Measurements from ENCODE around the gene TPRN. TPM values are rescaled to one million over a fixed set of nuclear protein-coding genes. Genes with fewer than 3 reads are reported as not detected.

Gene TPRN
- total RNA-seq, 4 donors from 2014 or later, result 6.5 to 13.5 (median 9.9) TPM

DNA sequence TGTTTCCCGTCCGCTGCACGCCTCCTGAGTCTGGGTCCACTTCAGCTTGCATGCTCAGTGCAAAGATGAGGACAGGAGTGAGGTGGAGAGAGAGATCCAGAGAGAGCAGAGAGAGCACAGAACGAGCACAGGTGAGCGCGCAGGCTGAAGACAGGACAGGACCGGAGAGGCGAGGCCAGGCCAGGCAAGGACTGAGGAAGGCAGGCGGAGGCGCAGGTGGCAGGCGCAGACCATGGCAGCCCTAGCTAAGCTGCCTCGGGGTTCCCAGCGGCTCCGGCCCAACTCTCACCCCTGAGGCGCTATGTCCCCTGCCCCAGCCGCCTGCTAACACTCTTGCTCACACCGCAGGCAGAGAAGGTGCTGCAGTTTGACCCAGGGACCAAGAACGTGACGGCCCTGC lies 51.9 kb downstream of the TPRN start:
- intact Hi-C loops (cut with DNase I), result no loop called here
- Histone ChIP-seq H3K4me1 (no peaks in the 10 kb centered on the region), H3K27me3 (no peaks in the 10 kb centered on the region), H3K4me3 (replicated peaks in 1 of 3) (no peak overlapping the region), H3K9me3 (no peaks in the 10 kb centered on the region), H3K27ac (no peak overlapping the region), H3K36me3 (no peaks in the 10 kb centered on the region)
- 47 to 57% methylated on average over 11 to 19 of the region's 19 CpGs for WGBS, 2 donors
- DNase-seq, result no peak
- TF ChIP-seq POLR2A (IDR thresholded peaks at IDR 0.05), result no peak

DNA sequence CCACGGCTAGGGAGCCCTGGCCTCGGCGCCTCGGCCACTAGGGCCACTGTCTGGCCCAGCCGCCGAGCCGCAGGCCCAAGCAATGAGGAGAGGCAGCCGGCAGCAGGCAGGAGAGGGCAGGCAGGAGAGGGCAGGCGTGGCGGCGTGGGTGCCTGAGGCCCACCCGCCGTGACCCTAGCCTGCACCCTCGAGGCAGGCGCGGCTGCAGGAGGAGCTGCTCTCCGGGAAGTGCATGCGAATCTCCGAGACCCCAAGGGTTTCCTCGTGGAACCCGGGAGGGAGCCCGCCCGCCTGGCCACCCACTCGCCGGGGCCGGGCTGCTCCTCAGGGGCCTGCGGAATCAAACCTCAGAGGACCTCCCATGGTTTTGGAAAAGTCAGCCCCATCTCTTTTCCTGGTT lies 52.3 kb downstream of the TPRN start:
- no peaks in the 10 kb centered on the region for H3K4me1 ChIP-seq
- no peaks in the 10 kb centered on the region for H3K36me3 ChIP-seq
- H3K27me3 ChIP-seq, result no peaks in the 10 kb centered on the region
- TF ChIP-seq, protein P1, sequence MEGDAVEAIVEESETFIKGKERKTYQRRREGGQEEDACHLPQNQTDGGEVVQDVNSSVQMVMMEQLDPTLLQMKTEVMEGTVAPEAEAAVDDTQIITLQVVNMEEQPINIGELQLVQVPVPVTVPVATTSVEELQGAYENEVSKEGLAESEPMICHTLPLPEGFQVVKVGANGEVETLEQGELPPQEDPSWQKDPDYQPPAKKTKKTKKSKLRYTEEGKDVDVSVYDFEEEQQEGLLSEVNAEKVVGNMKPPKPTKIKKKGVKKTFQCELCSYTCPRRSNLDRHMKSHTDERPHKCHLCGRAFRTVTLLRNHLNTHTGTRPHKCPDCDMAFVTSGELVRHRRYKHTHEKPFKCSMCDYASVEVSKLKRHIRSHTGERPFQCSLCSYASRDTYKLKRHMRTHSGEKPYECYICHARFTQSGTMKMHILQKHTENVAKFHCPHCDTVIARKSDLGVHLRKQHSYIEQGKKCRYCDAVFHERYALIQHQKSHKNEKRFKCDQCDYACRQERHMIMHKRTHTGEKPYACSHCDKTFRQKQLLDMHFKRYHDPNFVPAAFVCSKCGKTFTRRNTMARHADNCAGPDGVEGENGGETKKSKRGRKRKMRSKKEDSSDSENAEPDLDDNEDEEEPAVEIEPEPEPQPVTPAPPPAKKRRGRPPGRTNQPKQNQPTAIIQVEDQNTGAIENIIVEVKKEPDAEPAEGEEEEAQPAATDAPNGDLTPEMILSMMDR (IDR thresholded peaks at IDR 0.05), result no peak
- no peak overlapping the region for H3K4me3 ChIP-seq (replicated peaks in 1 of 3)
- H3K27ac ChIP-seq, result no peak overlapping the region
- 41 to 65% methylated on average over 11 to 23 of the region's 27 CpGs for WGBS, 2 donors
- DNase-seq, result no peak
- no peaks in the 10 kb centered on the region for H3K9me3 ChIP-seq
- intact Hi-C loops (cut with DNase I), result no loop called here

DNA sequence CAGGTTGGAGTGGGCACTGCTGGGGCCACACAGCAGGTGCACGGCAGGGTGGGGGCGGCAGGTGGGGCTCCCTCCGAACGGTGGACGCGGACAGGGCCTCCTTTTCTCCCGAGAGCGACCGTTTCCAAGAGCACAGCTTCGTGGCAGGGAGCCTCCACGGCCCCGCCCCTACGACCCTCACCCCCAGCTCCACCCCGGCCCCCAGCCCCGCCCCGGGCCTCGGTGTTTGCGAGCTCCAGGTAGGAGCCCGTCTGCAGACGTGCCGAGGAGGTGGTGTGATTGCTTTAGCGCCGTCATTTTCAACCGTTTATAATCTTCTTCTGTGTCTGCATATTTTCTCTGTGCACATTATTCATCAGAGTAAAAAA lies 52.8 kb downstream of the TPRN start:
- Histone ChIP-seq H3K4me1 (no peaks in the 10 kb centered on the region), H3K27ac (no peak overlapping the region), H3K27me3 (no peaks in the 10 kb centered on the region), H3K4me3 (replicated peaks in 1 of 3) (no peak overlapping the region), H3K9me3 (no peaks in the 10 kb centered on the region), H3K36me3 (no peaks in the 10 kb centered on the region)
- DNase-seq, result no peak
- no peak for TF ChIP-seq POLR2A (IDR thresholded peaks at IDR 0.05)
- TF ChIP-seq, protein P1 (IDR thresholded peaks at IDR 0.05), result no peak
- intact Hi-C loops (cut with DNase I), result no loop called here
- 29 to 36% methylated on average over 20 to 21 of the region's 24 CpGs for WGBS, 2 donors

DNA sequence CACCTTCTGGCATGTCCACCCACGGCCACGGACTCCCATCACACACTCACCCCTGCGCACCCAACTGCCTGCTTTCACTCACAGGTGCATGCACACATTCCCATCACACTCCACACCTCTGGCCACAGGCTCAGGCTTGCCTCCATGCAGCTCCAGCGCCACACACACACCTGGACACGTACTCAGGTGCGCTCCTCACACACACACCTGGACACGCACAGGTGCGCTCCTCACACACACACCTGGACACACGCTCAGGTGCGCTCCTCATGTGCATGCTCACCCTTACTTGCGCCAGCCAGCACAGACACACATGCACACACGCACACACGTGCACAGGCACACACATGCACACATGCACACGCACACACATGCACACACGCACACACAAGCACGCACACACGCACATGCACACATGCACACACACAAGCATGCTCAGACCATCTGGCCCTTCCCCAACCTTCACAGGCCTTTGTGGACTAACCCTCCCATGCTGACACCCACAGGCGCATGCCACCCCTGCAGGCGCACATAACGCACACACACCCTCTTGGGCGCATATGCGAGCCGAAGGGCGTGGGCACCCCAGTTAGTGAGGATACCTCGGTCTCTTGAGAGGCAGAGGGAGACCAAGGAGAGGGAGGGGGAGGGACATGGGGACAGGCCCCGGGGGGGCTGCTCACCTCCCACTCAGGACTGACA lies 53.3 kb downstream of the TPRN start:
- no peaks in the 10 kb centered on the region for H3K27me3 ChIP-seq
- H3K27ac ChIP-seq, result no peak overlapping the region
- 88 to 92% methylated on average over 19 to 20 of the region's 26 CpGs for WGBS, 2 donors
- no peaks in the 10 kb centered on the region for H3K4me1 ChIP-seq
- H3K9me3 ChIP-seq, result no peaks in the 10 kb centered on the region
- TF ChIP-seq, protein P1 (IDR thresholded peaks at IDR 0.05), result no peak
- TF ChIP-seq POLR2A (IDR thresholded peaks at IDR 0.05), result no peak
- DNase-seq, result no peak
- intact Hi-C loops (cut with DNase I), result no loop called here
- no peak overlapping the region for H3K4me3 ChIP-seq (replicated peaks in 1 of 3)
- H3K36me3 ChIP-seq, result no peaks in the 10 kb centered on the region

DNA sequence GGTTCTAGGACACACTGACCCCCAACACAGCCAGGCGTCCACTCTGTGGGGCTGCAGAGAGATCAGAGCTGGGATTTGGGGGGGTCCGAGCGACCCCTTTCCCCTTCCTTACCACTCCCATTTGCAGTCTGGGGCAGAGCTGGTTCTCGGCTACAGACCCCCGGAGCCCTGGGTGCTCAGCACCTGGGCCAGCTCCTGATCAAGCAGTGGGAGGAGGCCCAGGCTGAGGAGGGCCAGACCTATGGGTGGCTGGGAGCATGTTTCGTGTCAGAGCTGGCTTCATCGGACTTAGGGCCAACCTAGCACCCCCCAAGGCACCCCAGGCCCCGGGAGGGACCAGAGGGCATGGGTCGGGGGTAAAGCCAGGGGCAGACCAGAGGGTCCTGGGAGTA lies 54.0 kb downstream of the TPRN start:
- intact Hi-C loops (cut with DNase I), result no loop called here

More for the DNA sequence above, 54.0 kb downstream of the TPRN start:
- Histone ChIP-seq H3K27me3 (no peaks in the 10 kb centered on the region), H3K27ac (no peak overlapping the region), H3K9me3 (no peaks in the 10 kb centered on the region), H3K36me3 (no peaks in the 10 kb centered on the region), H3K4me1 (no peaks in the 10 kb centered on the region), H3K4me3 (replicated peaks in 1 of 3) (no peak overlapping the region)
- TF ChIP-seq POLR2A (IDR thresholded peaks at IDR 0.05), result no peak
- TF ChIP-seq, protein P1 (IDR thresholded peaks at IDR 0.05), result no peak
- no peak for DNase-seq
- WGBS, 2 donors, result 41 to 56% methylated on average over 5 to 9 of the region's 9 CpGs
